Fibroblast of lung (primary cell): ENCODE measurements around the gene ANKRD17. TPM values are rescaled to one million over a fixed set of nuclear protein-coding genes. Genes with fewer than 3 reads are reported as not detected.

Source experiments
- DNase-seq, 2 donors: peaks; one replicate each; pipeline versions ENCODE4 v3.0.0 to v3.0.0-alpha.2; 2010; ENCODE audit warnings: low read depth in 2 of 2
- H2AFZ ChIP-seq: 2 replicates; pipeline ENCODE4 v1.5.1; 2012; ENCODE audit warnings: low read length, control low read depth, inconsistent platforms
- H3K27ac ChIP-seq: 2 replicates; pipeline ENCODE4 v1.5.1; 2011; ENCODE audit warnings: low read length, control low read depth; ENCODE audit not compliant: insufficient read depth
- H3K27me3 ChIP-seq: 2 replicates; pipeline ENCODE4 v1.5.1; 2011; ENCODE audit warnings: mild to moderate bottlenecking, low read length; ENCODE audit not compliant: control insufficient read depth, insufficient read depth
- H3K36me3 ChIP-seq: 2 replicates; pipeline ENCODE4 v1.5.1; 2011; ENCODE audit warnings: low read length; ENCODE audit not compliant: control insufficient read depth, insufficient read depth
- H3K4me1 ChIP-seq: 2 replicates; pipeline ENCODE4 v1.5.1; 2011; ENCODE audit warnings: low read length; ENCODE audit not compliant: control insufficient read depth, insufficient read depth; ENCODE audit errors: extremely low read depth
- H3K4me2 ChIP-seq: 2 replicates; pipeline ENCODE4 v1.5.1; 2011; ENCODE audit warnings: low read length, control low read depth; ENCODE audit not compliant: insufficient read depth; ENCODE audit errors: extremely low read depth
- H3K4me3 ChIP-seq, 4 experiments: fragments of 200-600 bp in 1 of 4; sonication (generic) in 1 of 4; replicated peaks in 1 of 4; 2 replicates each; pipeline ENCODE4 v1.5.1; 2011 to 2016; ENCODE audit warnings: low read length in 4 of 4, low read depth in 3 of 4, mild to moderate bottlenecking in 3 of 4, control low read depth in 2 of 4, inconsistent platforms in 1 of 4, mixed read lengths in 1 of 4; ENCODE audit not compliant: insufficient read depth in 1 of 4; ENCODE audit errors: control extremely low read depth in 1 of 4
- H3K79me2 ChIP-seq: 2 replicates; pipeline ENCODE4 v1.5.1; 2012; ENCODE audit warnings: mild to moderate bottlenecking, low read length, inconsistent platforms; ENCODE audit not compliant: control insufficient read depth, insufficient read depth
- H3K9ac ChIP-seq: 2 replicates; pipeline ENCODE4 v1.5.1; 2011; ENCODE audit warnings: mild to moderate bottlenecking, low read length, control low read depth; ENCODE audit not compliant: insufficient read depth
- H3K9me3 ChIP-seq: 2 replicates; pipeline ENCODE4 v1.5.1; 2012; ENCODE audit warnings: low read depth, low read length; ENCODE audit not compliant: control insufficient read depth, insufficient read depth
- H4K20me1 ChIP-seq: 2 replicates; pipeline ENCODE4 v1.5.1; 2011; ENCODE audit warnings: low read length; ENCODE audit not compliant: control insufficient read depth, insufficient read depth; ENCODE audit errors: extremely low read depth
- CTCF ChIP-seq, 2 donors: IDR thresholded peaks in 1 of 2; conservative IDR thresholded peaks in 1 of 2; 1 replicate in 1 of 2; 2 replicates in 1 of 2; pipeline ENCODE4 v1.5.1; 2011 to 2012; ENCODE audit warnings: low read length in 2 of 2, control low read depth in 1 of 2, inconsistent platforms in 1 of 2, low read depth in 1 of 2, mild to moderate bottlenecking in 1 of 2
- EZH2 ChIP-seq: IDR thresholded peaks from 2 replicates; pipeline ENCODE4 v1.5.1; 2012; ENCODE audit warnings: low read length, control low read depth, mild to moderate bottlenecking; ENCODE audit errors: missing control alignments
- polyA plus RNA-seq, 2 donors: library from polyadenylated mRNA; depleted of rRNA in 1 of 2; stranded (reverse) in 1 of 2; unstranded in 1 of 2; fragments of >200 nt; gene quantifications; 2 replicates each; pipeline ENCODE4 v1.2.1, GENCODE V29; 2011 to 2012; ENCODE audit warnings: missing spikeins in 1 of 2
- total RNA-seq: library from RNA; depleted of rRNA; stranded (reverse); fragments of >200 nt; gene quantifications from 2 replicates; pipeline ENCODE4 v1.2.1, GENCODE V29; 2014

ANKRD17 gene
- total and polyA plus RNA-seq, 2 donors (not counting 1 experiment from before 2014, with no cell fraction given) = 46.2 to 54.6 TPM

GRCh38 chr4:73220815-73221214, 37.8 kb downstream of the ANKRD17 start:
- H3K27ac ChIP-seq = no peak overlapping the region
- no peak overlapping the region for H3K9ac ChIP-seq
- peaks cover 75% of the 10 kb centered on the region for H3K79me2 ChIP-seq
- H3K4me1 ChIP-seq = peaks cover 2% of the 10 kb centered on the region
- no peaks in the 10 kb centered on the region for H3K9me3 ChIP-seq
- H3K4me2 ChIP-seq = peak overlapping the region; percentile 84
- no peak overlapping the region for H2AFZ ChIP-seq
- H4K20me1 ChIP-seq = no peaks in the 10 kb centered on the region
- no peaks in the 10 kb centered on the region for H3K27me3 ChIP-seq
- no peaks in the 10 kb centered on the region for H3K36me3 ChIP-seq
- DNase-seq = no peak
- peak overlapping the region in 1 of 4 experiments; percentile 96 for H3K4me3 ChIP-seq
- TF ChIP-seq CTCF (conservative IDR thresholded peaks at IDR 0.05 in 1 of 2, IDR thresholded peaks at IDR 0.05 in 1 of 2; ENCODE audit: low read depth in 1 of 2, low read length in 2 of 2) (no peak), EZH2 (no peak)

- no peaks in the 10 kb centered on the region for H3K27me3 ChIP-seq
- H3K79me2 ChIP-seq = peaks cover 79% of the 10 kb centered on the region
- H3K4me2 ChIP-seq = no peak overlapping the region
- H3K9ac ChIP-seq = no peak overlapping the region
- H3K36me3 ChIP-seq = no peaks in the 10 kb centered on the region
- no peak for TF ChIP-seq EZH2
- no peak for TF ChIP-seq CTCF (conservative IDR thresholded peaks at IDR 0.05 in 1 of 2, IDR thresholded peaks at IDR 0.05 in 1 of 2; ENCODE audit: low read depth in 1 of 2, low read length in 2 of 2)
- H3K27ac ChIP-seq = no peak overlapping the region
- peak; percentile 28 to 55 for DNase-seq
- no peaks in the 10 kb centered on the region for H4K20me1 ChIP-seq
- no peak overlapping the region for H2AFZ ChIP-seq
- no peaks in the 10 kb centered on the region for H3K4me1 ChIP-seq
- no peaks in the 10 kb centered on the region for H3K9me3 ChIP-seq
- H3K4me3 ChIP-seq = no peak overlapping the region
Measured at GRCh38 chr4:73213916-73214653, 44.5 kb downstream of the ANKRD17 start.

- Histone ChIP-seq H3K9me3 (no peaks in the 10 kb centered on the region), H3K4me3 (no peak overlapping the region), H3K4me2 (no peak overlapping the region), H3K4me1 (no peaks in the 10 kb centered on the region), H3K36me3 (no peaks in the 10 kb centered on the region), H3K27me3 (no peaks in the 10 kb centered on the region), H2AFZ (no peak overlapping the region), H3K79me2 (peaks cover 76% of the 10 kb centered on the region), H3K27ac (no peak overlapping the region), H3K9ac (no peak overlapping the region), H4K20me1 (no peaks in the 10 kb centered on the region)
- no peak for DNase-seq
- TF ChIP-seq EZH2 (no peak), CTCF (conservative IDR thresholded peaks at IDR 0.05 in 1 of 2, IDR thresholded peaks at IDR 0.05 in 1 of 2; ENCODE audit: low read depth in 1 of 2, low read length in 2 of 2) (no peak)
Measured at GRCh38 chr4:73212982-73213730, 45.4 kb downstream of the ANKRD17 start.
